GM12878 (cell line): ENCODE measurements around the gene FABP6.

Experiments used
- ATF7 ChIP-seq: fragments of 450-650 bp; IDR thresholded peaks from 2 replicates; pipeline ENCODE4 v1.6.1; 2016; ENCODE audit warnings: low read depth, mild to moderate bottlenecking
- EZH2 ChIP-seq: IDR thresholded peaks from 2 replicates; pipeline ENCODE4 v1.6.1; 2012; ENCODE audit warnings: low read depth, mild to moderate bottlenecking, control low read depth, inconsistent platforms, low read length, borderline replicate concordance; ENCODE audit not compliant: control insufficient read depth
- FOXM1 ChIP-seq: IDR thresholded peaks from 2 replicates; pipeline ENCODE4 v1.6.1; 2012; ENCODE audit warnings: low read depth, mild to moderate bottlenecking, inconsistent platforms, low read length, moderate library complexity
- JUND ChIP-seq: IDR thresholded peaks from 2 replicates; pipeline ENCODE4 v1.6.1; 2012; ENCODE audit warnings: low read depth, mild to moderate bottlenecking, low read length, improper control_type of control experiment, moderate library complexity
- POLR2A ChIP-seq: IDR thresholded peaks from 2 replicates; pipeline ENCODE4 v1.6.1; 2011; ENCODE audit warnings: low read depth, mild to moderate bottlenecking, low read length
- RELA ChIP-seq: fragments of 450-650 bp; IDR thresholded peaks from 2 replicates; pipeline ENCODE4 v1.8.0; 2014; ENCODE audit warnings: borderline replicate concordance; ENCODE audit not compliant: partially characterized antibody
- SUZ12 ChIP-seq: fragments of 200-600 bp; sonication (generic); IDR thresholded peaks from one replicate; pipeline ENCODE4 v1.6.1; 2018; ENCODE audit warnings: antibody characterized with exemption, mild to moderate bottlenecking; ENCODE audit not compliant: unreplicated experiment
- ZZZ3 ChIP-seq: IDR thresholded peaks from 2 replicates; pipeline ENCODE4 v1.6.1; 2011; ENCODE audit warnings: low read depth; ENCODE audit not compliant: control insufficient read depth, insufficient read length
- TF ChIP-seq, protein P1 (sequence below): fragments of 450-650 bp; formaldehyde crosslinking; IDR thresholded peaks from 2 replicates; pipeline ENCODE4 v1.4.0; 2022; ENCODE audit warnings: mild to moderate bottlenecking, moderate library complexity
- TF ChIP-seq, protein P2 (sequence below), 3 experiments: IDR thresholded peaks in 2 of 3; conservative IDR thresholded peaks in 1 of 3; 2 replicates each; pipeline ENCODE4 v1.5.1; 2011; ENCODE audit warnings: low read depth in 3 of 3, low read length in 3 of 3, mild to moderate bottlenecking in 3 of 3, control low read depth in 2 of 3, moderate library complexity in 2 of 3, inconsistent platforms in 1 of 3, mixed read lengths in 1 of 3; ENCODE audit not compliant: control insufficient read depth in 2 of 3, insufficient read depth in 1 of 3; ENCODE audit errors: extremely low read depth in 1 of 3

DNA sequence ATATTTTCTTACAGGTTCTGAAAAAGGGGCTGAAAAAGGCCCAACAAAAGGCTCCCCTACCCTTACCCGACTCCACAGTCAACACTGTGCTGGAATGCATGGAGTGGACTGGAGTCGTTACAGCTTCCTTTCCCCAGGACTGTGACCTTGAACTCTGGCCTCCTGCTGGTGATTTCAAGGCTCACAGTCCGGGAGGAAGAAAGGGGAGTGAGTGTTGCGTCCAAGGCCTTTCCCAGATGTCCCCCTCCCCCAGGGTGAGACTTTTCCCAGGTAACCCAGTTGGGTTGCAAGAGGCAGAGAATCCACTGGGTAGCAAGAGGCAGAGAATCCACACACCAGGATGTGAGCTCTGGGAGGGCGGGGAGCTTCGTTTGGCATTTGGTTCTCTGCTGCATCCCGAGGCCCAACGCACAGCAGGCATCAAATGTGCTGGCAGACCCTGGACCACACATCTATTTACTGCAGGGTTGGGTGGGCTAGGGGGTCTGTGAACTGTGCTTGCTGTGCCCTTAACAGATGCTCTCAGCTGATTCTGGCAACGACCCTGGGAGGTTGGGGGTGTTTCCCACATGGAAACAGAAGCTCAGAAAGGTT is 37.5 kb downstream of the FABP6 start:
- TF ChIP-seq ATF7: no peak
- no peak for TF ChIP-seq JUND
- TF ChIP-seq SUZ12: no peak
- no peak for TF ChIP-seq ZZZ3
- TF ChIP-seq, protein P1, sequence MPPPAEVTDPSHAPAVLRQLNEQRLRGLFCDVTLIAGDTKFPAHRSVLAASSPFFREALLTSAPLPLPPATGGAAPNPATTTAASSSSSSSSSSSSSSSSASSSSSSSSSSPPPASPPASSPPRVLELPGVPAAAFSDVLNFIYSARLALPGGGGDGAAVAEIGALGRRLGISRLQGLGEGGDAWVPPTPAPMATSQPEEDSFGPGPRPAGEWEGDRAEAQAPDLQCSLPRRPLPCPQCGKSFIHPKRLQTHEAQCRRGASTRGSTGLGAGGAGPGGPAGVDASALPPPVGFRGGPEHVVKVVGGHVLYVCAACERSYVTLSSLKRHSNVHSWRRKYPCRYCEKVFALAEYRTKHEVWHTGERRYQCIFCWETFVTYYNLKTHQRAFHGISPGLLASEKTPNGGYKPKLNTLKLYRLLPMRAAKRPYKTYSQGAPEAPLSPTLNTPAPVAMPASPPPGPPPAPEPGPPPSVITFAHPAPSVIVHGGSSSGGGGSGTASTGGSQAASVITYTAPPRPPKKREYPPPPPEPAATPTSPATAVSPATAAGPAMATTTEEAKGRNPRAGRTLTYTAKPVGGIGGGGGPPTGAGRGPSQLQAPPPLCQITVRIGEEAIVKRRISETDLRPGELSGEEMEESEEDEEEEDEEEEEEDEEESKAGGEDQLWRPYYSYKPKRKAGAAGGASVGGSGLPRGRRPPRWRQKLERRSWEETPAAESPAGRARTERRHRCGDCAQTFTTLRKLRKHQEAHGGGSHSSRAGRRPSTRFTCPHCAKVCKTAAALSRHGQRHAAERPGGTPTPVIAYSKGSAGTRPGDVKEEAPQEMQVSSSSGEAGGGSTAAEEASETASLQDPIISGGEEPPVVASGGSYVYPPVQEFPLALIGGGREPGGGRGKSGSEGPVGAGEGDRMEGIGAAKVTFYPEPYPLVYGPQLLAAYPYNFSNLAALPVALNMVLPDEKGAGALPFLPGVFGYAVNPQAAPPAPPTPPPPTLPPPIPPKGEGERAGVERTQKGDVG (CRISPR knock-in tag): no peak
- TF ChIP-seq, protein P2, sequence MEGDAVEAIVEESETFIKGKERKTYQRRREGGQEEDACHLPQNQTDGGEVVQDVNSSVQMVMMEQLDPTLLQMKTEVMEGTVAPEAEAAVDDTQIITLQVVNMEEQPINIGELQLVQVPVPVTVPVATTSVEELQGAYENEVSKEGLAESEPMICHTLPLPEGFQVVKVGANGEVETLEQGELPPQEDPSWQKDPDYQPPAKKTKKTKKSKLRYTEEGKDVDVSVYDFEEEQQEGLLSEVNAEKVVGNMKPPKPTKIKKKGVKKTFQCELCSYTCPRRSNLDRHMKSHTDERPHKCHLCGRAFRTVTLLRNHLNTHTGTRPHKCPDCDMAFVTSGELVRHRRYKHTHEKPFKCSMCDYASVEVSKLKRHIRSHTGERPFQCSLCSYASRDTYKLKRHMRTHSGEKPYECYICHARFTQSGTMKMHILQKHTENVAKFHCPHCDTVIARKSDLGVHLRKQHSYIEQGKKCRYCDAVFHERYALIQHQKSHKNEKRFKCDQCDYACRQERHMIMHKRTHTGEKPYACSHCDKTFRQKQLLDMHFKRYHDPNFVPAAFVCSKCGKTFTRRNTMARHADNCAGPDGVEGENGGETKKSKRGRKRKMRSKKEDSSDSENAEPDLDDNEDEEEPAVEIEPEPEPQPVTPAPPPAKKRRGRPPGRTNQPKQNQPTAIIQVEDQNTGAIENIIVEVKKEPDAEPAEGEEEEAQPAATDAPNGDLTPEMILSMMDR (IDR thresholded peaks at IDR 0.05 in 2 of 3, conservative IDR thresholded peaks at IDR 0.05 in 1 of 3; ENCODE audit: control insufficient read depth in 2 of 3, extremely low read depth in 1 of 3, insufficient read depth in 1 of 3, low read depth in 3 of 3, low read length in 3 of 3): peak in 1 of 3 experiments; percentile 9; a peak in 1 of 6 replicates
- TF ChIP-seq POLR2A: no peak
- TF ChIP-seq RELA: no peak
- no peak for TF ChIP-seq EZH2
- no peak for TF ChIP-seq FOXM1
